Central memory CD8-positive, alpha-beta T cell (primary cell): ENCODE data around the gene PAPPA.

Experiments
- ATAC-seq: fragments of 150-1000 bp; cut with Tn5 transposase; replicated peaks from 2 replicates; pipeline ENCODE4 v1.10.0; 2022; ENCODE audit warnings: mild to moderate bottlenecking, moderate FRiP score, moderate number of reproducible peaks; ENCODE audit not compliant: poor library complexity, severe bottlenecking; ENCODE audit errors: extremely low read depth
- DNase-seq, 2 donors: peaks; one replicate each; pipeline ENCODE4 v3.0.0; 2021; ENCODE audit warnings: low spot score in 2 of 2
- H3K27ac Mint-ChIP-seq: one replicate; pipeline ENCODE4 v1.8.0; 2022; ENCODE audit warnings: low read depth, mild to moderate bottlenecking, moderate library complexity, mixed read lengths
- H3K27me3 Mint-ChIP-seq: one replicate; pipeline ENCODE4 v1.8.0; 2022; ENCODE audit warnings: mixed read lengths
- H3K36me3 Mint-ChIP-seq: one replicate; pipeline ENCODE4 v1.8.0; 2022; ENCODE audit warnings: mild to moderate bottlenecking, moderate library complexity, mixed read lengths; ENCODE audit not compliant: insufficient read depth
- H3K4me1 Mint-ChIP-seq: one replicate; pipeline ENCODE4 v1.8.0; 2022; ENCODE audit warnings: mixed read lengths
- H3K4me3 Mint-ChIP-seq: one replicate; pipeline ENCODE4 v1.8.0; 2022; ENCODE audit warnings: mild to moderate bottlenecking, moderate library complexity, mixed read lengths
- H3K9me3 Mint-ChIP-seq: one replicate; pipeline ENCODE4 v1.8.0; 2022; ENCODE audit warnings: mixed read lengths

PAPPA gene

DNA sequence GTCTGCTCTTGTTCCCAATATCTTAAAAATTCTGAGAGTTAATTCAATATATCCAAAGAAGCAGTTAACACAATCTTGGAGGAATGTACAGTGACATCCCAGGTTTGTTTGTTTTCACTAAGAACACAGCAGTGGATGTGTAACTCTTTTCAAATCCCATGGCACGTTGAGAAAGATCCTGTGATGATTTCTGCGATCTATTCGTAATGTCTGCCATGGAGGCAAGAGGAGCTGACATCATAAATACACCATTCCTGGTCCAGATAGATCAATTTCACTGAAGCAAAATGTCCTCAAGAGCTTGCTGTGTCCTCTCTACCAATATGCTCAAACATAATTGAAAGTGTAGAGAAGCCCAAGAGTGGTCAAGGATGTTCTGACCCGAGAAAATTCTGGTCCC is 280.7 kb downstream of the PAPPA start:
- Mint-ChIP-seq H3K36me3 (no peaks in the 10 kb centered on the region), H3K4me1 (no peaks in the 10 kb centered on the region), H3K27ac (no peak overlapping the region), H3K9me3 (no peaks in the 10 kb centered on the region), H3K27me3 (no peaks in the 10 kb centered on the region), H3K4me3 (no peak overlapping the region)
- ATAC-seq (no peak), DNase-seq (no peak)

DNA sequence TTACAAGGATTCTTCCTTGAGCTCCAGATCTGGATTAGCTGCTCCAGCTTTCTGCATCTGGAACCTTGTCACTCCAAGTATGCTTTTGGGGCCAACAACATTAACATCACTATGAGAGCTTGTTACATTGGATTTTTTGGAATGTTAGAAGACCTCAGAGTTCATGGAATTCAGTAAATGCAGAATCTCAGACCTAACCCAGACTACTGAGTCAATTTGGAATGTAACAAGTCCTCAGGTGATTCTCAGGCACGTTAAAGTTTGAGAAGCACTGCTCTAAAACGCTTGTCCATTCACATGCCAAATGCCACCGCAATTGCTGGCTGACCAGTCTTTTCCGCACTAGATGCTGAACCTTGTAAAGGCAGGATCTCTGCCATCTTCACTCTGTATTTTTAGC is 282.1 kb downstream of the PAPPA start:
- Mint-ChIP-seq H3K4me3 (no peak overlapping the region), H3K27me3 (no peaks in the 10 kb centered on the region), H3K4me1 (no peaks in the 10 kb centered on the region), H3K9me3 (no peaks in the 10 kb centered on the region), H3K27ac (no peak overlapping the region), H3K36me3 (peaks cover 2% of the 10 kb centered on the region)
- DNase-seq, result no peak
- ATAC-seq, result no peak

- Mint-ChIP-seq H3K4me3 (no peak overlapping the region), H3K9me3 (no peaks in the 10 kb centered on the region), H3K27me3 (no peaks in the 10 kb centered on the region), H3K36me3 (peaks cover 2% of the 10 kb centered on the region), H3K27ac (no peak overlapping the region), H3K4me1 (no peaks in the 10 kb centered on the region)
- no peak for ATAC-seq
- no peak for DNase-seq
These were observed 282.5 kb downstream of the PAPPA start for GRCh38 chr9:116436121-116436520.

DNA sequence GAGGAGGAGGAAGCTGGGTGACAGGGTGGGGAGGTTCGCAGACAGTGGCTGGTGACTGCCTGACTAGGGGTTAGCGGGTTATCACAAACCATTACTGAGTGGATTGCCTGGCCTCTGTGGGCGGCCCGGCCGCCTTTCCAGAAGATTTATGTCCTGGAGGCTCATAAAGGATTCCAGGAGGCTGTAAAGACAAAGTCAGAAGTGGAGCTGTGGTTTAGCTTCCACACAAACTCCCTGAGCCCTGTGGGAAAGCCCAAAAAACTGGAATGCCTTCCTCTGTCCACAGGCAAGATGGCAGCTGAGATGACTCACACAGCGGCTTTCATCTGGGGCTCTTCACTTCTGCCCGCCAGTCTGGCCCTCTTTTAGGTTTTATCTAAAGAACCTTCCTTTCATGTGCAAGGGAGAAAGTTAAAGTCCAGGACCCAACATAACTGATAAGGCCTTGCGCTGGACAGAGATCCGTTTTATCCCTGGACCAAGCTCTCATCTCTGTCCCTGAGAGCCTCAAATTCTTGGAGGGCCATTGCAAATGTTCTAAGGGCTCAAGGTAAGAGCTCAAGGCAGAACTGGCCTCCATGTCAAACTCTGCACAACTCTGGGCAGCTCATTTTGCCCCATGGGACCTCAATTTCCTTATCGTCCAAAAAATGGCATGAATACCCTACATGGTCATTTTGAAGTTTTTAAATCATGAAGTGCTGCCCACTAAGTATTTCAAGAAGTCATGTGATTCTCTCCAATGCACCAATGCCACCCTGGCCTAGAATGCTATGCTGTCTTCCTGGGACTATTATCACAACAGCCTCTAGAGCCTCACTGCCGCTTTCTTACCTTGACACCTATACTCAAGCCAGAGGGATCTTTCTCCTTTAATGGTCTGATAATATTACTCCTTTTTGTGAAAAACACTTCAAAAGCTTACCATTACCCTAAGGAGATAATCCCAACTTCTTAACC is 284.1 kb downstream of the PAPPA start:
- ATAC-seq (no peak), DNase-seq (no peak)
- Mint-ChIP-seq H3K4me3 (no peak overlapping the region), H3K36me3 (peaks cover 2% of the 10 kb centered on the region), H3K27me3 (no peaks in the 10 kb centered on the region), H3K27ac (no peak overlapping the region), H3K9me3 (no peaks in the 10 kb centered on the region), H3K4me1 (no peaks in the 10 kb centered on the region)

DNA sequence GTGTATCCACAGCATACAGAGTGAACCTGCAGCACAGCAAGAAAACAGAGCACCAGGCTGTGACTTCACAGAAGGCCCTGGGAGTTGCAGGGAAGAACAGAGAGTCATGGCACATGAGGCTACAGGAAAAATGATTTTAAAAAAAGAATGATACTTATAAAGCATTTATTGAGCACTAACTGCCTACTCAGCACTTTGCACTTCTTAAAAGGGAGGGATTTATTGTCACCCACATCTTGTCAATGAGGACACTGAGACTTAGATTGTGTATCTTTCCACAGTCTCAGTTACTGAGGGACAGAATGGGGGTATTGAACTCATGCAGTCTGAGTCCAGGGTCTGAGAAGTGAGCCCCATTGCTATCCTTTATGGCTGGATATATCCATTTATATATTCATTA is 288.9 kb downstream of the PAPPA start:
- H3K4me1 Mint-ChIP-seq, result no peaks in the 10 kb centered on the region
- no peak overlapping the region for H3K4me3 Mint-ChIP-seq
- H3K9me3 Mint-ChIP-seq, result no peaks in the 10 kb centered on the region
- ATAC-seq (no peak), DNase-seq (no peak)
- no peaks in the 10 kb centered on the region for H3K27me3 Mint-ChIP-seq
- H3K27ac Mint-ChIP-seq, result no peak overlapping the region
- H3K36me3 Mint-ChIP-seq, result peaks cover 4% of the 10 kb centered on the region

- ATAC-seq (no peak), DNase-seq (no peak)
- no peaks in the 10 kb centered on the region for H3K9me3 Mint-ChIP-seq
- H3K36me3 Mint-ChIP-seq, result peaks cover 2% of the 10 kb centered on the region
- H3K4me3 Mint-ChIP-seq, result no peak overlapping the region
- H3K27me3 Mint-ChIP-seq, result no peaks in the 10 kb centered on the region
- no peaks in the 10 kb centered on the region for H3K4me1 Mint-ChIP-seq
- no peak overlapping the region for H3K27ac Mint-ChIP-seq
These were observed 294.3 kb downstream of the PAPPA start for GRCh38 chr9:116447934-116448333.

DNA sequence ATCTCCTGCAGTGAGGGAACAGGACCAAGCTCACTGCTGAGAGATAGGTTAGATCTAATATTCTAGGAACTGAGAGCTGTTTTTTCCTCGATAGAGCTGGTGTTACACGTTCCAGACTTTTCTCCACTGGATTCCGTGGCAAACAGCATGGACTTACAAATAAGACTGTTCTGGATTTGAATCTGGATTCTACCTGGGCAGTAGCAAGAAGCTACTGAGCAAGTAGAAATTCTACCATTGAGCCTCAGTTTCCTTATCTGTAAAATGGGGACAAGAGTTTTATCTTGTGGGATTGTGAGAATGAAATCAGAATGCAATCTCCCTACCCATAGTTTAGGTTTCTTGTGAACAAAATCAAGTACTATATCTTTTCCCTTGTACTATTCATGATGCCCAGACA is 294.8 kb downstream of the PAPPA start:
- Mint-ChIP-seq H3K9me3 (no peaks in the 10 kb centered on the region), H3K27me3 (no peaks in the 10 kb centered on the region), H3K4me1 (no peaks in the 10 kb centered on the region), H3K4me3 (no peak overlapping the region), H3K36me3 (peaks cover 2% of the 10 kb centered on the region), H3K27ac (no peak overlapping the region)
- DNase-seq, result no peak
- ATAC-seq, result no peak

DNA sequence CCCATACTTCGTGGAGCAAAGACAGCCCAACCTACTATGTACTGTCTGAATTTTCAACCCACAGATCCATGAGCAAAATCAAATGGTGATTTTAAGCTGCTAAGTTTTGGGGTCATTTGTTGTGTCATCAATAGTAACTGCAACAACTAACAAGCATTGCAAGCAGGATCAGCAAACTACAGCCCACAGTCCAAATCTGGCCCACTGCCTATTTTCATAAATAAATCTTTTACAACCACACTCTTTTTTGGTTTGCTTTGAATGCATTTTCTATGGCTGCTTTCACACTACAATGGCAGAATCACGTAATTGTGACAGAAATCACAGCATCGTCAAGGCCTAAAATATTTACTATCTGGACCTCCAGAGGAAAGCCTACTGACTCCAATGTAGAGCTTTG is 296.4 kb downstream of the PAPPA start:
- Mint-ChIP-seq H3K27ac (no peak overlapping the region), H3K27me3 (no peaks in the 10 kb centered on the region), H3K4me3 (no peak overlapping the region), H3K9me3 (no peaks in the 10 kb centered on the region), H3K36me3 (peaks cover 2% of the 10 kb centered on the region), H3K4me1 (no peaks in the 10 kb centered on the region)
- DNase-seq, result no peak
- ATAC-seq, result no peak

DNA sequence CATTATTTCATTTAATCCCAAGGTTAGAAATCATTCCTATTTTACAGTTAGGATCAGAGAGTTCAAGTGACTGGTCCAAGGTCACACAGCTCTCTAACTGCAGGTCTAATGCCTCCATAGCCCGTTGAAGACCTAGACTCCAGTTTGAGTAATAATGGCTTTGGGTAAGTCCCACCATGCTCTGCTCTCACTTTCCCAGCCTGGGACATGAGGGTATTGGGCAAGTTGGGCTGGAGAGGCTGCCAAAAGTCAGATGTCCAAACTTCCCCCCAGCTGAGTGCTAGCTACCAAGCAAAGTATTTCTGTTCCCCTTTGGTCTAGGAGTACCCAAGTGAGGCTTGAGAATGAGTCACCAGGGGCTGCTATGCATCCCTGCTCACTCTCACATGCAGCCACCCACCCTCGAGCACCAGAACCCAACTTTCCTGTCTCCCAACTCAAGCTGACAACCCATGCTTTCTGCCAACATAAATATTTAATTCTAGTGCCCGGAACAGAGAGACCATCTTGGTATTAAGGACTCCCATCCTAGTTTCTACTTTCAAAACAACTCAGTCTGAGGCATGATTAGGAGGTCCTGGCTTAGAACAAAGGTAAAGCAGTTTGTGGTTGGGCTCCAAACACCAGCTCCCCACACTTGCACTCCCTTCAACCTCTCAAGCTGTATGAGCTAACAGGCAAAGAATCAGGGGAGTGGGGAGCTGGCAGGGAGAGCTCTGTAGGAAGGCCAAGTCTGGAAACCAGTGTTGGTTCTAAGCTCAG is 297.0 kb downstream of the PAPPA start:
- Mint-ChIP-seq H3K36me3 (peaks cover 2% of the 10 kb centered on the region), H3K9me3 (no peaks in the 10 kb centered on the region), H3K27ac (no peak overlapping the region), H3K4me1 (no peaks in the 10 kb centered on the region), H3K4me3 (no peak overlapping the region), H3K27me3 (no peaks in the 10 kb centered on the region)
- ATAC-seq (no peak), DNase-seq (no peak)

DNA sequence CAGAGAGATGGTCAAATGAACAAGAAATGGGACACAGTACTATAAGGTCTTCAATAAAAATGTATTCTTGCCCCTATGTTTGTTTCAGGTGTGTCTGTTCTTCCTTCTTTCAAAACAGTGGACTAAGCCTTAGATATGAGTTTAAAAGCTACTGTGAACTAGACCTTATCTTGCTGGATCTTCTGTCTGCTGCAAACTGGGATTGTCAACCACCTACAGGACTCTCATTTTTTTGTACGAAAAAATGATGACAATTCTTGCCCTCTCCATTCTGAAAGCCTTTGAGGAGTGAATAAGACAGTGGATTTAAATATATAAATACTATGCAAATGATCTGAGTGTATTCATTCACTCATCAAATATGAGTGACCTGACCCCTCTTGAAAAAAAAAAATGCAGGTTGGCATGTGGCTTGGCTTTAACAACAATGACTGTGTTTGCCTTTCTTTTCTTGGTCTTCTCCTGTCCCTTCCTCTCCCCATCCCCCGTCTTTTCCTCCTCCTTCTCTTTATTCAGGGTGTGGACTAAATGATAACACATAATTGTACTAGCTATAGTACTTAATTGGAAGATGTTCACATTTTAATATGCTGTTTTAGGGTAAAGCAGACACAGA is 298.0 kb downstream of the PAPPA start:
- Mint-ChIP-seq H3K27ac (no peak overlapping the region), H3K36me3 (no peaks in the 10 kb centered on the region), H3K27me3 (no peaks in the 10 kb centered on the region), H3K4me3 (no peak overlapping the region), H3K9me3 (peaks cover 7% of the 10 kb centered on the region), H3K4me1 (no peaks in the 10 kb centered on the region)
- ATAC-seq (no peak), DNase-seq (no peak)
